ENCODE measurements around the gene TMEM126A.

- TF ChIP-seq YY1 (tag by site-specific recombination; IDR thresholded peaks at IDR 0.05) (no peak), CTCF (tag by site-specific recombination; IDR thresholded peaks at IDR 0.05) (no peak), ZNF558 (tag by site-specific recombination; IDR thresholded peaks at IDR 0.05) (no peak), SALL2 (tag by site-specific recombination; IDR thresholded peaks at IDR 0.05; ENCODE audit: borderline replicate concordance) (no peak), ZNF335 (tag by site-specific recombination; conservative IDR thresholded peaks at IDR 0.05) (peak; percentile 63; the same call in 1 of the 2 replicates), ZNF777 (tag by site-specific recombination; IDR thresholded peaks at IDR 0.05; ENCODE audit: borderline replicate concordance) (no peak), ZNF621 (tag by site-specific recombination; IDR thresholded peaks at IDR 0.05) (no peak), TCF7L2 (IDR thresholded peaks at IDR 0.05; ENCODE audit: borderline replicate concordance, low read depth, low read length) (no peak), ZNF19 (tag by site-specific recombination; IDR thresholded peaks at IDR 0.05; ENCODE audit: low read depth) (no peak), ZNF140 (tag by site-specific recombination; IDR thresholded peaks at IDR 0.05) (no peak), ZNF664 (tag by site-specific recombination; IDR thresholded peaks at IDR 0.05) (no peak)
- TF ChIP-seq, protein P1, sequence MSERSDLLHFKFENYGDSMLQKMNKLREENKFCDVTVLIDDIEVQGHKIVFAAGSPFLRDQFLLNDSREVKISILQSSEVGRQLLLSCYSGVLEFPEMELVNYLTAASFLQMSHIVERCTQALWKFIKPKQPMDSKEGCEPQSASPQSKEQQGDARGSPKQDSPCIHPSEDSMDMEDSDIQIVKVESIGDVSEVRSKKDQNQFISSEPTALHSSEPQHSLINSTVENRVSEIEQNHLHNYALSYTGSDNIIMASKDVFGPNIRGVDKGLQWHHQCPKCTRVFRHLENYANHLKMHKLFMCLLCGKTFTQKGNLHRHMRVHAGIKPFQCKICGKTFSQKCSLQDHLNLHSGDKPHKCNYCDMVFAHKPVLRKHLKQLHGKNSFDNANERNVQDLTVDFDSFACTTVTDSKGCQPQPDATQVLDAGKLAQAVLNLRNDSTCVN (tag by site-specific recombination; optimal IDR thresholded peaks at IDR 0.05): no peak
- TF ChIP-seq, protein P2, sequence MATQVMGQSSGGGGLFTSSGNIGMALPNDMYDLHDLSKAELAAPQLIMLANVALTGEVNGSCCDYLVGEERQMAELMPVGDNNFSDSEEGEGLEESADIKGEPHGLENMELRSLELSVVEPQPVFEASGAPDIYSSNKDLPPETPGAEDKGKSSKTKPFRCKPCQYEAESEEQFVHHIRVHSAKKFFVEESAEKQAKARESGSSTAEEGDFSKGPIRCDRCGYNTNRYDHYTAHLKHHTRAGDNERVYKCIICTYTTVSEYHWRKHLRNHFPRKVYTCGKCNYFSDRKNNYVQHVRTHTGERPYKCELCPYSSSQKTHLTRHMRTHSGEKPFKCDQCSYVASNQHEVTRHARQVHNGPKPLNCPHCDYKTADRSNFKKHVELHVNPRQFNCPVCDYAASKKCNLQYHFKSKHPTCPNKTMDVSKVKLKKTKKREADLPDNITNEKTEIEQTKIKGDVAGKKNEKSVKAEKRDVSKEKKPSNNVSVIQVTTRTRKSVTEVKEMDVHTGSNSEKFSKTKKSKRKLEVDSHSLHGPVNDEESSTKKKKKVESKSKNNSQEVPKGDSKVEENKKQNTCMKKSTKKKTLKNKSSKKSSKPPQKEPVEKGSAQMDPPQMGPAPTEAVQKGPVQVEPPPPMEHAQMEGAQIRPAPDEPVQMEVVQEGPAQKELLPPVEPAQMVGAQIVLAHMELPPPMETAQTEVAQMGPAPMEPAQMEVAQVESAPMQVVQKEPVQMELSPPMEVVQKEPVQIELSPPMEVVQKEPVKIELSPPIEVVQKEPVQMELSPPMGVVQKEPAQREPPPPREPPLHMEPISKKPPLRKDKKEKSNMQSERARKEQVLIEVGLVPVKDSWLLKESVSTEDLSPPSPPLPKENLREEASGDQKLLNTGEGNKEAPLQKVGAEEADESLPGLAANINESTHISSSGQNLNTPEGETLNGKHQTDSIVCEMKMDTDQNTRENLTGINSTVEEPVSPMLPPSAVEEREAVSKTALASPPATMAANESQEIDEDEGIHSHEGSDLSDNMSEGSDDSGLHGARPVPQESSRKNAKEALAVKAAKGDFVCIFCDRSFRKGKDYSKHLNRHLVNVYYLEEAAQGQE (tag by site-specific recombination; IDR thresholded peaks at IDR 0.05): no peak
- TF ChIP-seq, protein P3, sequence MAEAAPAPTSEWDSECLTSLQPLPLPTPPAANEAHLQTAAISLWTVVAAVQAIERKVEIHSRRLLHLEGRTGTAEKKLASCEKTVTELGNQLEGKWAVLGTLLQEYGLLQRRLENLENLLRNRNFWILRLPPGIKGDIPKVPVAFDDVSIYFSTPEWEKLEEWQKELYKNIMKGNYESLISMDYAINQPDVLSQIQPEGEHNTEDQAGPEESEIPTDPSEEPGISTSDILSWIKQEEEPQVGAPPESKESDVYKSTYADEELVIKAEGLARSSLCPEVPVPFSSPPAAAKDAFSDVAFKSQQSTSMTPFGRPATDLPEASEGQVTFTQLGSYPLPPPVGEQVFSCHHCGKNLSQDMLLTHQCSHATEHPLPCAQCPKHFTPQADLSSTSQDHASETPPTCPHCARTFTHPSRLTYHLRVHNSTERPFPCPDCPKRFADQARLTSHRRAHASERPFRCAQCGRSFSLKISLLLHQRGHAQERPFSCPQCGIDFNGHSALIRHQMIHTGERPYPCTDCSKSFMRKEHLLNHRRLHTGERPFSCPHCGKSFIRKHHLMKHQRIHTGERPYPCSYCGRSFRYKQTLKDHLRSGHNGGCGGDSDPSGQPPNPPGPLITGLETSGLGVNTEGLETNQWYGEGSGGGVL (tag by site-specific recombination; IDR thresholded peaks at IDR 0.05): no peak
Observed at GRCh38 chr11:85665733-85666132, 18.0 kb downstream of the TMEM126A start.
